Naive thymus-derived CD4-positive, alpha-beta T cell (primary cell): ENCODE data around the gene KIF5A. TPM values are rescaled to one million over a fixed set of nuclear protein-coding genes. Genes with fewer than 3 reads are reported as not detected.

Experiments
- ATAC-seq: fragments of 150-1000 bp; cut with Tn5 transposase; 2 replicates; pipeline ENCODE4 v1.10.0; 2021; ENCODE audit warnings: mild to moderate bottlenecking, moderate library complexity
- CTCF ChIA-PET: fragments of 350-600 bp; sonication (Branson Sonifier 250); formaldehyde crosslinking; loops from one replicate; lab custom pipeline; 2021; ENCODE audit warnings: antibody characterized with exemption; lab: Charles Lee
- POLR2A ChIA-PET: fragments of 350-600 bp; sonication (Branson Sonifier 250); formaldehyde crosslinking; loops from one replicate; lab custom pipeline; 2021; ENCODE audit warnings: antibody characterized with exemption, inconsistent platforms; lab: Charles Lee
- DNase-seq, 9 donors: peaks; one replicate each; pipeline versions ENCODE4 v3.0.0 to v3.0.0-alpha.2; 2020 to 2022; ENCODE audit warnings: mixed read lengths in 1 of 9
- H3K27ac ChIP-seq: one replicate; pipeline ENCODE4 v1.7.0; 2013; ENCODE audit warnings: mild to moderate bottlenecking, low read depth, low read length, moderate library complexity
- H3K27me3 ChIP-seq, 2 donors: one replicate each; pipeline ENCODE4 v1.7.0; 2013; ENCODE audit warnings: low read length in 2 of 2, mild to moderate bottlenecking in 2 of 2, moderate library complexity in 2 of 2; ENCODE audit not compliant: control insufficient read depth in 2 of 2, insufficient read depth in 2 of 2
- H3K36me3 ChIP-seq, 3 experiments: 1 replicate in 2 of 3; 2 replicates in 1 of 3; pipeline ENCODE4 v1.7.0; 2013; ENCODE audit warnings: low read length in 3 of 3, mild to moderate bottlenecking in 3 of 3, moderate library complexity in 1 of 3; ENCODE audit not compliant: insufficient read depth in 3 of 3, control insufficient read depth in 2 of 3
- H3K4me1 ChIP-seq, 2 donors: one replicate each; pipeline ENCODE4 v1.7.0; 2013; ENCODE audit warnings: low read length in 2 of 2, mild to moderate bottlenecking in 2 of 2, moderate library complexity in 1 of 2; ENCODE audit not compliant: control insufficient read depth in 2 of 2, insufficient read depth in 2 of 2
- H3K4me3 ChIP-seq: 2 replicates; pipeline ENCODE4 v1.7.0; 2013; ENCODE audit warnings: mild to moderate bottlenecking, low read length
- H3K9me3 ChIP-seq, 3 experiments: 1 replicate in 2 of 3; 2 replicates in 1 of 3; pipeline ENCODE4 v1.7.0; 2013; ENCODE audit warnings: low read length in 3 of 3; ENCODE audit not compliant: control insufficient read depth in 2 of 3
- H3K27ac Mint-ChIP-seq, 9 donors: one replicate each; pipeline ENCODE4 v1.8.0; 2020 to 2022; ENCODE audit warnings: mixed read lengths in 9 of 9, mild to moderate bottlenecking in 8 of 9, moderate library complexity in 5 of 9, inconsistent platforms in 2 of 9
- H3K27me3 Mint-ChIP-seq, 5 donors: one replicate each; pipeline ENCODE4 v1.8.0; 2021 to 2022; ENCODE audit warnings: mixed read lengths in 5 of 5, mild to moderate bottlenecking in 1 of 5
- H3K36me3 Mint-ChIP-seq, 5 donors: one replicate each; pipeline ENCODE4 v1.8.0; 2020 to 2022; ENCODE audit warnings: mixed read lengths in 5 of 5, mild to moderate bottlenecking in 3 of 5, inconsistent platforms in 1 of 5
- H3K4me1 Mint-ChIP-seq, 7 donors: one replicate each; pipeline ENCODE4 v1.8.0; 2020 to 2022; ENCODE audit warnings: mixed read lengths in 7 of 7, mild to moderate bottlenecking in 3 of 7, inconsistent platforms in 1 of 7
- H3K4me3 Mint-ChIP-seq, 10 donors: one replicate each; pipeline ENCODE4 v1.8.0; 2020 to 2022; ENCODE audit warnings: mild to moderate bottlenecking in 10 of 10, mixed read lengths in 10 of 10, moderate library complexity in 6 of 10, inconsistent platforms in 2 of 10
- H3K9me3 Mint-ChIP-seq, 11 donors: one replicate each; pipeline ENCODE4 v1.8.0; 2020 to 2022; ENCODE audit warnings: mixed read lengths in 11 of 11, mild to moderate bottlenecking in 4 of 11, inconsistent platforms in 1 of 11, moderate library complexity in 1 of 11
- intact Hi-C, 2 donors: fragments of 100-400 bp; cut with micrococcal nuclease; formaldehyde crosslinking; loops; one replicate each; pipeline ENCODE4 v1.15.1; 2023
- polyA plus RNA-seq, 2 donors: library from polyadenylated mRNA; unstranded; fragments of 300-500 nt; fragmentation: Illumina TruSeq; gene quantifications; one replicate each; pipeline ENCODE4 v1.2.3, GENCODE V29; 2021
- total RNA-seq, 6 experiments: library from RNA in 5 of 6; stranded (reverse) in 5 of 6; gene quantifications; 1 replicate in 5 of 6; 2 replicates in 1 of 6; pipeline ENCODE4 v1.2.3 and lab custom pipeline; 2021 to 2026

The KIF5A gene
- total and polyA plus RNA-seq, 7 experiments from 2014 or later = 0.06 to 1.7 (median 1.0) TPM

GRCh38 chr12:57609781-57610553 is 60.1 kb downstream of the KIF5A start:
- peaks cover 0 to 44% (median 15%) of the 10 kb centered on the region in 5 donors for H3K27me3 Mint-ChIP-seq
- peak overlapping the region; percentile 65 to 85 (median 80) for H3K4me3 Mint-ChIP-seq
- peak overlapping the region in 3 of 9 donors; percentile 15 to 84 (median 49) for H3K27ac Mint-ChIP-seq
- H3K36me3 Mint-ChIP-seq = peaks cover 0 to 13% (median 0%) of the 10 kb centered on the region in 5 donors
- intact Hi-C loops = no loop called here
- no peak overlapping the region for H3K27ac ChIP-seq
- H3K4me3 ChIP-seq = no peak overlapping the region
- no peak for DNase-seq
- no peaks in the 10 kb centered on the region for H3K9me3 Mint-ChIP-seq
- ChIA-PET POLR2A (interaction anchor here (0.9 to 1.1 kb wide), 3 partner anchors 10 to 20 kb away, joined by 3 to 4 read pairs (median 3); partner anchors contain the start of gene PIP4K2C), CTCF (interaction anchor here (0.8 to 1.0 kb wide), 2 partner anchors 132 to 151 kb away, joined by 3 read pairs; no protein-coding TSS in a partner anchor)
- H3K9me3 ChIP-seq = no peaks in the 10 kb centered on the region
- peaks cover 7 to 29% (median 16%) of the 10 kb centered on the region in 7 donors for H3K4me1 Mint-ChIP-seq
- H3K27me3 ChIP-seq = peaks cover 0 to 2% of the 10 kb centered on the region in 2 donors
- ATAC-seq = no peak
- H3K4me1 ChIP-seq = peaks cover 6 to 17% of the 10 kb centered on the region in 2 donors
- H3K36me3 ChIP-seq = no peaks in the 10 kb centered on the region

DNA sequence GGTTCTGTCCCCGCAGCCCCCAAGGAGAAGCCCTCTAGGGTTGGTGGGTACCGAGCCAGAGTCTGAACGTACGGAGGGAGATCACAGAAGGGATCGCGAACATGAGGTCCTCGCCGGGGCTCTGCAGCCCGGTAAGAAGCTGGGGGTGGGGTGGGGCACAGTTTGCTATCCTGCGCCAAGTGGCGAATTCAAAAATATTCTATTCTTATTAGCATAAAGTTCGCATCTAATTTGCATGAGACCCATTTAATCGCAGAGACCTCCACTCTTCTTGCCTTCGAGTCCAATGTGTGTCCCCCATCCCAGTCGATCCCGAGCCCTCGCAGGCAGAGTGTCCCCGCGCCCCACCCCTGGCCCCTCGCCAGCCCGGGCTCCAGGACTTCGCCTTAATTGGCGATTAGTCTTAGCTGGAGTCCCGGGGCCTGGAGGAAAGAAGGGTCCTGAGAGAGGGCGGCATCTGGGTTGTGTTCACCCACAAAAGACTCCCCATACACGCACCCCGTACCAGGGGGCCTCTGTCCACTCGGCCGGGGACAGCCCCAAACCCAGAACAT is 60.8 kb downstream of the KIF5A start:
- ChIA-PET CTCF (interaction anchor here (0.8 kb wide), 1 partner anchor 131 kb away, joined by 3 read pairs; no protein-coding TSS in a partner anchor), POLR2A (interaction anchor here (0.6 to 1.1 kb wide), 3 partner anchors 8 to 510 kb away, joined by 3 to 4 read pairs (median 3); no protein-coding TSS in a partner anchor)
- no peaks in the 10 kb centered on the region for H3K9me3 Mint-ChIP-seq
- peak overlapping the region in 6 of 9 donors; percentile 15 to 84 (median 42) for H3K27ac Mint-ChIP-seq
- DNase-seq (no peak), ATAC-seq (peak; percentile 24)
- no peaks in the 10 kb centered on the region for H3K9me3 ChIP-seq
- no peaks in the 10 kb centered on the region for H3K36me3 ChIP-seq
- peaks cover 0 to 49% (median 18%) of the 10 kb centered on the region in 5 donors for H3K27me3 Mint-ChIP-seq
- peaks cover 0 to 13% (median 0%) of the 10 kb centered on the region in 5 donors for H3K36me3 Mint-ChIP-seq
- peaks cover 0 to 2% of the 10 kb centered on the region in 2 donors for H3K27me3 ChIP-seq
- intact Hi-C loops = no loop called here
- H3K4me3 Mint-ChIP-seq = peak overlapping the region; percentile 65 to 85 (median 80)
- H3K27ac ChIP-seq = no peak overlapping the region
- H3K4me1 ChIP-seq = peaks cover 0 to 11% of the 10 kb centered on the region in 2 donors
- peak overlapping the region; percentile 60 for H3K4me3 ChIP-seq
- H3K4me1 Mint-ChIP-seq = peaks cover 3 to 23% (median 10%) of the 10 kb centered on the region in 7 donors

DNA sequence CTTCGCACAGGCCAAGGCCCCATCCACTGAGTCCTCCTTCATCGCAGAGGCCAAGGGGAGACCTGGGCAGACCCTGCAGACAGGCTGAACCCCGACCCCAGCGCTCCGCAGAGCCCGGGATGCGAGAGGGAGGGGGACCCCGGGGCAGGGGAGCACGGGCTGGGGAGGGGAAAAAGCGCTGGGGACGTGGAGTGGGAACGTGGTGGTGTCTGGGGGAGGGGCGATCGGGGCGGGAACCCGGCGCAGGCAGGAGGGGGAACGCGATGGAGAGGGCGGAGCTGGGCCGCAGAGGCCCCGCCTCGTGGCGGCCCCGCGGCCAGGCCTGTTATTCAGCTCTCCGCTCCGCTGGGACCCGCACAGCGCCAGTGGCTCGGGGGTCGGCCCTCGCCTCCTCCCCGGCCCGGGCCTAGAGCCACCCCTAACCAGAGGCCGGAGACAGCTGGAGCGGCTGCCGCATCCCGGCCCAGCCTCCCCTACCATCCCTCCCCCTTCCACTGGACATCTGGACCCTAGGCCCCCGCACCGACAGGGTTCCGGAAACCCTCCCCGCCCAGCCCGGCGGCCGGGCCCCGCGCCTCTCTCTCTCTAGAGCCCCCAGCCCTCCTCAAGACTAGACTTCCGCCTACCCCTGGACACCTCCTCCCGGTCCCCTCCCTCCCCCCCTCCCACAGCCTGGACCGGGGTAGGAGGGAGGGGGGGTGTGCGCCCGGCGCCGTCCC is 61.4 kb downstream of the KIF5A start, which contains the start of gene ARHGEF25:
ARHGEF25 (plus strand) TSS at position 328 of the 719 bp plus-strand sequence. CDS start 460 bp downstream, outside the sequence.
- Mint-ChIP-seq H3K27ac (peak within 1 kb of the TSS in 6 of 9 donors; percentile 15 to 84 (median 42)), H3K4me1 (peaks cover 0 to 16% (median 6%) of the 10 kb centered on the region in 7 donors), H3K9me3 (no peaks in the 10 kb centered on the region), H3K36me3 (peaks cover 0 to 13% (median 0%) of the 10 kb centered on the region in 5 donors), H3K27me3 (peaks cover 0 to 54% (median 24%) of the 10 kb centered on the region in 5 donors), H3K4me3 (peak within 1 kb of the TSS; percentile 65 to 88 (median 80))
- H3K4me1 ChIP-seq = peaks cover 0 to 8% of the 10 kb centered on the region in 2 donors
- DNase-seq (peak in 4 of 9 donors; percentile 20 to 53 (median 32)), ATAC-seq (peak; percentile 61)
- intact Hi-C loops = no loop called here
- ChIA-PET POLR2A (interaction anchor here (0.6 to 1.1 kb wide), 3 partner anchors 9 to 511 kb away, joined by 3 to 4 read pairs (median 3); no protein-coding TSS in a partner anchor), CTCF (no interaction called here)
- H3K4me3 ChIP-seq = peak within 1 kb of the TSS; percentile 60
- no peaks in the 10 kb centered on the region for H3K36me3 ChIP-seq
- H3K27me3 ChIP-seq = peaks cover 0 to 2% of the 10 kb centered on the region in 2 donors
- peak within 1 kb of the TSS; percentile 11 for H3K27ac ChIP-seq
- no peaks in the 10 kb centered on the region for H3K9me3 ChIP-seq

DNA sequence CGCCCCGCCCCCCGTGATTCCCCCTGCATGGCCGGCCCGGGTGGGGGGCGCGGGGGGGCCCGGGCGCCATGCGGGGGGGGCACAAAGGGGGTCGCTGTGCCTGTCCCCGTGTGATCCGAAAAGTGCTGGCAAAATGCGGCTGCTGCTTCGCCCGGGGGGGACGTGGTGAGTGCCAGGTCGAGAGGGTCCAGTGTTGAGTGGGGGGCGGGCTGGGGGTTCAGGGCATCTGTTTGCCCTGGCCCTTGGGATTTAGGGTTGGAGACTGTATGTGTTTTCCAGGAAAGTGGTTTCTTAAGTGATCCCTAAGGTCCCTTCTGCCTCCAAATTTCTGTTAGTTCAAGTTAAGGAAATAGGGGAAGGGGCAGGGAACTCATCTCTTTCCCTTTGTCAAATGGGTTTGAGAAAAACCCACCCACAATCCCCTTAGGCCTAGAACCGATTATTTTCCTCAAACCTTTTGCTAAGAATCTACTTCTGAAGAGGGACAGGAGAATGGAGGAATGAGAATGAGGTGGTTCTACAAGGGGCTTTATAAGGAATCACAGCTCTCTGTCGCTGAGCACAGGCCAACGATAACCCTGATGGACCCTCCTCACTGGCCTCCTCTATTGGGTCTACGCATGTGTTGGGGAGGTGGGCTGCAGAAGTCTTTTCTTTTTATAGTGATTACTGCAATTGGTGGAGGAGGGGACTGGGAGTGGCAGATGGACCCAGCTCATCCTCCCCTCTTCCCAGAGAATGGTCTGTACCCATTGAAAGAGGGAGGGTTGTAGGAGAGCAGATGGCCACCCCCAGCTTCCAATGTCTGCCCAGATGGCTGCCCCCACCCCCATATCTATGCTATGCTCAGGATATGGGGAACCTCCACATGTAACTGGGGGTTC is 62.2 kb downstream of the KIF5A start:
- Histone ChIP-seq H3K4me3 (no peak overlapping the region), H3K4me1 (peaks cover 0 to 8% of the 10 kb centered on the region in 2 donors), H3K9me3 (no peaks in the 10 kb centered on the region), H3K27me3 (peaks cover 0 to 2% of the 10 kb centered on the region in 2 donors), H3K36me3 (no peaks in the 10 kb centered on the region), H3K27ac (no peak overlapping the region)
- DNase-seq (no peak), ATAC-seq (no peak)
- ChIA-PET CTCF (interaction anchor here (1.3 to 1.5 kb wide), 2 partner anchors 9 to 32 kb away, joined by 3 read pairs; no protein-coding TSS in a partner anchor), POLR2A (interaction anchor here (0.8 to 1.0 kb wide), 2 partner anchors 9 to 21 kb away, joined by 3 to 4 read pairs; partner anchors contain the start of gene PIP4K2C)
- H3K36me3 Mint-ChIP-seq = peaks cover 0 to 13% (median 0%) of the 10 kb centered on the region in 5 donors
- intact Hi-C loops = no loop called here
- H3K9me3 Mint-ChIP-seq = no peaks in the 10 kb centered on the region
- H3K4me1 Mint-ChIP-seq = peaks cover 0 to 13% (median 6%) of the 10 kb centered on the region in 7 donors
- peak overlapping the region; percentile 49 to 88 (median 73) for H3K4me3 Mint-ChIP-seq
- H3K27me3 Mint-ChIP-seq = peaks cover 0 to 62% (median 31%) of the 10 kb centered on the region in 5 donors
- no peak overlapping the region for H3K27ac Mint-ChIP-seq

- POLR2A ChIA-PET = interaction anchor here (0.8 kb wide), 1 partner anchor 21 kb away, joined by 4 read pairs; the partner anchor contains the start of gene PIP4K2C
- Histone ChIP-seq H3K4me3 (no peak overlapping the region), H3K27me3 (peaks cover 0 to 6% of the 10 kb centered on the region in 2 donors), H3K9me3 (no peaks in the 10 kb centered on the region), H3K36me3 (no peaks in the 10 kb centered on the region), H3K4me1 (peaks cover 0 to 8% of the 10 kb centered on the region in 2 donors), H3K27ac (no peak overlapping the region)
- CTCF ChIA-PET = interaction anchor here (1.3 to 1.5 kb wide), 2 partner anchors 8 to 33 kb away, joined by 3 read pairs; no protein-coding TSS in a partner anchor
- Mint-ChIP-seq H3K36me3 (peaks cover 0 to 8% (median 0%) of the 10 kb centered on the region in 5 donors), H3K27me3 (peaks cover 8 to 70% (median 39%) of the 10 kb centered on the region in 5 donors), H3K27ac (no peak overlapping the region), H3K4me1 (peaks cover 0 to 13% (median 6%) of the 10 kb centered on the region in 7 donors), H3K4me3 (peak overlapping the region in 7 of 10 donors; percentile 17 to 88 (median 49)), H3K9me3 (no peaks in the 10 kb centered on the region)
- intact Hi-C loops = no loop called here
- DNase-seq = no peak
- ATAC-seq = no peak
Observed at GRCh38 chr12:57612711-57613426, 63.0 kb downstream of the KIF5A start.
